Measurements from ENCODE around the gene DHX30. TPM values are rescaled to one million over a fixed set of nuclear protein-coding genes. Genes with fewer than 3 reads are reported as not detected.

Gene DHX30
- total RNA-seq, 1 donor from 2014 or later, result 50.0 TPM

DNA sequence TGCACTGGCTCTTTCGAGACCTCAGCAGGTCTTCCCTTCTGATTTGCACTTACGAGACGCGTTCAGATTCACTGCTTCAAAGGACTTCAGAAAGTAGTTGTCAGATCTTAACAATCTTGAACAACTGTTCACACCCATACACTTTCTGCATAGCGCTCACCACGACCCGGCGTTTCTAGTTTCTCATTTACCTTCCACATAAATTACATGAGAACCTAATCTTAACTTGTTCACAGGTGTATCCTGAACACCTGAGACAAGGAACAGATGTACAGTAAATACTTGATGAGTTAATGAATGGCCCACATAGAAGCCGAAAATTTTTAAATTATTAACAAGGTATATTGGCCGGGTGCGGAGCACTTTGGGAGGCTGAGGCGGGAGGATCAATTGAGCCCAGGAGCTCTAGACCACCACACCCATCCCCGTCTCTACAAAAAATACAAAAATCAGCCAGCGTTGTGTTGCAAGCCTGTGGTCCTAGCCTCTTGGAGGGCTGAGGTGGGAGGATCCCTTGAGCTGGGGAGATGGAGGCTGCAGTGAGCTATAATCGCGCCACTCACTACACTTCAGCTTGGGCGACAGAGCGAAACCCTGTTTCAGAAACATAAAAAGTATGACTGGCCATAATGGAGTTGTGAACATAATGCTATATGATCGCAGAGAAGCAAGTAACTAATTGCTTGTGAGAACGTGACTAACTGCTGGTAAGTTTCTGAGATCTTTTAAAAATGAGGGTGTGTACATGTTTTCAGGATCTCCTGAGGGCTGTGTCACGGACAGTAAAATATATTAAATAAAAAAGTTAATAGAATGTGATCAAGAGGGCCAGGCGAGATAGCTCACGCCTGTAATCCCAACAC is 20.3 kb upstream of the DHX30 start:
- peaks cover 21% of the 10 kb centered on the region for H4K20me1 ChIP-seq (ENCODE audit: insufficient read depth, low read length)
- peak overlapping the region; percentile 96 for H3K4me3 Mint-ChIP-seq (ENCODE audit: unreplicated experiment)
- H3K4me3 ChIP-seq (ENCODE audit: insufficient read depth, low read depth, low read length), result peak overlapping the region; percentile 99
- peaks cover 7% of the 10 kb centered on the region for H3K4me1 Mint-ChIP-seq (ENCODE audit: low read depth, unreplicated experiment)
- H3K27ac ChIP-seq (ENCODE audit: low read depth, low read length), result peak overlapping the region; percentile 92
- peak overlapping the region; percentile 95 for H3K9ac ChIP-seq (ENCODE audit: low read length)
- H3K36me3 Mint-ChIP-seq (ENCODE audit: low read depth, unreplicated experiment), result peaks cover 2% of the 10 kb centered on the region
- DNase-seq (ENCODE audit: low read depth) (no peak), FAIRE-seq (no peak)
- H3K27me3 ChIP-seq (ENCODE audit: insufficient read depth, low read length), result no peaks in the 10 kb centered on the region
- peak overlapping the region; percentile 92 for H3K4me2 ChIP-seq (ENCODE audit: low read length)
- H3K9me3 ChIP-seq (ENCODE audit: insufficient read depth, low read depth, low read length), result no peaks in the 10 kb centered on the region
- H2AFZ ChIP-seq (ENCODE audit: low read depth, low read length), result peak overlapping the region; percentile 84
- H3K9me3 Mint-ChIP-seq (ENCODE audit: unreplicated experiment), result no peaks in the 10 kb centered on the region
- peak overlapping the region; percentile 97 for H3K27ac Mint-ChIP-seq (ENCODE audit: unreplicated experiment)
- H3K27me3 Mint-ChIP-seq (ENCODE audit: low read depth, unreplicated experiment), result no peaks in the 10 kb centered on the region
- H3K36me3 ChIP-seq (ENCODE audit: insufficient read depth, low read length), result no peaks in the 10 kb centered on the region
- peaks cover 38% of the 10 kb centered on the region for H3K79me2 ChIP-seq (ENCODE audit: insufficient read depth, low read length)
- TF ChIP-seq EZH2 (IDR thresholded peaks at IDR 0.05; ENCODE audit: insufficient read depth, low read length) (no peak), CTCF (IDR thresholded peaks at IDR 0.05; ENCODE audit: insufficient read depth, low read depth, low read length) (no peak)
- H3K4me1 ChIP-seq (ENCODE audit: insufficient read depth, low read length), result peaks cover 12% of the 10 kb centered on the region

DNA sequence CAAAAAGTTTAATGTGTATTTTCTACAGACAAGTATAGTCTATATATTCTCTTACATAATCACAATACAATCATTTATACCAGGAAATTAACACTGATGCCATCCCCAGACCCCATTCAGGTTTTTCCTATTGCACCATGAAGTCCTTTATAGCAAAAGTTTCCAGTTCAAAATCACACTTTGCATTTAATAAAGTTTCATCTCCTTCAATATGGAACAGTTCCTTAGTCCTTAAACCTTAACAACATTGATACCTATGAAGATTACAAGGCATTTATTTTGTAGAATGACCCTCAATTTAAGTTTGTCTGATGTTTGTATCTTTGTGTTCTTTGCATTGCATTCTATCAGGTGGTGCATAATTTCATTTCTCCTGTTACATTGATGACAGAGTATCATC is 19.3 kb upstream of the DHX30 start:
- Mint-ChIP-seq H3K4me1 (ENCODE audit: low read depth, unreplicated experiment) (peaks cover 7% of the 10 kb centered on the region), H3K9me3 (ENCODE audit: unreplicated experiment) (no peaks in the 10 kb centered on the region), H3K27ac (ENCODE audit: unreplicated experiment) (no peak overlapping the region), H3K27me3 (ENCODE audit: low read depth, unreplicated experiment) (no peaks in the 10 kb centered on the region), H3K36me3 (ENCODE audit: low read depth, unreplicated experiment) (peaks cover 2% of the 10 kb centered on the region), H3K4me3 (ENCODE audit: unreplicated experiment) (no peak overlapping the region)
- DNase-seq (ENCODE audit: low read depth) (no peak), FAIRE-seq (no peak)
- Histone ChIP-seq H3K36me3 (ENCODE audit: insufficient read depth, low read length) (no peaks in the 10 kb centered on the region), H3K9ac (ENCODE audit: low read length) (no peak overlapping the region), H3K27me3 (ENCODE audit: insufficient read depth, low read length) (no peaks in the 10 kb centered on the region), H3K79me2 (ENCODE audit: insufficient read depth, low read length) (peaks cover 28% of the 10 kb centered on the region), H3K4me3 (ENCODE audit: insufficient read depth, low read depth, low read length) (no peak overlapping the region), H3K4me2 (ENCODE audit: low read length) (no peak overlapping the region), H3K4me1 (ENCODE audit: insufficient read depth, low read length) (peaks cover 12% of the 10 kb centered on the region), H3K27ac (ENCODE audit: low read depth, low read length) (no peak overlapping the region), H2AFZ (ENCODE audit: low read depth, low read length) (no peak overlapping the region), H4K20me1 (ENCODE audit: insufficient read depth, low read length) (peaks cover 15% of the 10 kb centered on the region), H3K9me3 (ENCODE audit: insufficient read depth, low read depth, low read length) (no peaks in the 10 kb centered on the region)
- TF ChIP-seq CTCF (IDR thresholded peaks at IDR 0.05; ENCODE audit: insufficient read depth, low read depth, low read length), result no peak
- TF ChIP-seq EZH2 (IDR thresholded peaks at IDR 0.05; ENCODE audit: insufficient read depth, low read length), result no peak

Data from astrocyte (in vitro differentiated cells and primary cell).